Choroid plexus epithelial cell (primary cell): ENCODE data around the gene MGMT.

ENCODE experiments used
- DNase-seq: peaks from one replicate; pipeline ENCODE4 v3.0.0-alpha.2; 2010; ENCODE audit warnings: low read depth
- H3K4me3 ChIP-seq: 2 replicates; pipeline ENCODE4 v1.5.1; 2011; ENCODE audit warnings: low read depth, mild to moderate bottlenecking, control low read depth, low read length, moderate library complexity
- TF ChIP-seq, protein P1 (sequence below): conservative IDR thresholded peaks from 2 replicates; pipeline ENCODE4 v1.5.1; 2011; ENCODE audit warnings: low read depth, mild to moderate bottlenecking, control low read depth, inconsistent platforms, low read length, moderate library complexity

Gene MGMT

DNA sequence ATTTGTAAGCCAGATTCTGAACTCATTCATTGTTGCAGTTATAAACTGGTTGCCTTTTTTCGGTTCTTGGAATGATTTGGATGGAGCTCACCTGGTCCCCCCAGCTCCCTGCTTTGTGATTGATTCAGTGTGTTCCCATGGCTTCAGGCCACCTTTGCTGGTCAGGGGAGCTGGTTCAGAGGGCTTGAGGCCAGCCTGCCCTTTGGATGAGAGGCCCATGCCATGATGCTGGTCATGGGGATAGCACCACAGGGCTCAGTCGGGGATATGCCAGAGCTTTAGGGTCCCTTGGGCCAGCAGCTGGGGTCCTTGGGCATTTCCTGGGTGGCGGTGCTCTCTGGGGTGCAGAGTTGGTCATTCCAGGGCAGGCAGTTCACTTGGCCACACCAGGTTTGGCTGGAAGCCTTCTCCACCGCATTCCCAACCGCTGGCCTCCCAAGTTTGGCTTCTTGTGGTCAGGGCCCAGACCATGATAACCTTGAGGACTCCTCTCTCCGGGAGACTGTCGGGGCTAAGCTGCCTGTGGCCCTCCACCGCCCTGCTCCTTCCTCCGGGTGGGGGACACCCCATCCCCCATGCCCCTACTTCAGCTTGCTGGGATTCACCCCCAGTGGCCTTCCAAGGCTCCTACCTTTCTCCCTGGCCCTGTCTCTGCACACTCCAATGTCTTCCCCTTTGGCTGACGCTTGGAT is 65.1 kb downstream of the MGMT start:
- no peak overlapping the region for H3K4me3 ChIP-seq
- peak; percentile 41 for DNase-seq
- TF ChIP-seq, protein P1, sequence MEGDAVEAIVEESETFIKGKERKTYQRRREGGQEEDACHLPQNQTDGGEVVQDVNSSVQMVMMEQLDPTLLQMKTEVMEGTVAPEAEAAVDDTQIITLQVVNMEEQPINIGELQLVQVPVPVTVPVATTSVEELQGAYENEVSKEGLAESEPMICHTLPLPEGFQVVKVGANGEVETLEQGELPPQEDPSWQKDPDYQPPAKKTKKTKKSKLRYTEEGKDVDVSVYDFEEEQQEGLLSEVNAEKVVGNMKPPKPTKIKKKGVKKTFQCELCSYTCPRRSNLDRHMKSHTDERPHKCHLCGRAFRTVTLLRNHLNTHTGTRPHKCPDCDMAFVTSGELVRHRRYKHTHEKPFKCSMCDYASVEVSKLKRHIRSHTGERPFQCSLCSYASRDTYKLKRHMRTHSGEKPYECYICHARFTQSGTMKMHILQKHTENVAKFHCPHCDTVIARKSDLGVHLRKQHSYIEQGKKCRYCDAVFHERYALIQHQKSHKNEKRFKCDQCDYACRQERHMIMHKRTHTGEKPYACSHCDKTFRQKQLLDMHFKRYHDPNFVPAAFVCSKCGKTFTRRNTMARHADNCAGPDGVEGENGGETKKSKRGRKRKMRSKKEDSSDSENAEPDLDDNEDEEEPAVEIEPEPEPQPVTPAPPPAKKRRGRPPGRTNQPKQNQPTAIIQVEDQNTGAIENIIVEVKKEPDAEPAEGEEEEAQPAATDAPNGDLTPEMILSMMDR = no peak

DNA sequence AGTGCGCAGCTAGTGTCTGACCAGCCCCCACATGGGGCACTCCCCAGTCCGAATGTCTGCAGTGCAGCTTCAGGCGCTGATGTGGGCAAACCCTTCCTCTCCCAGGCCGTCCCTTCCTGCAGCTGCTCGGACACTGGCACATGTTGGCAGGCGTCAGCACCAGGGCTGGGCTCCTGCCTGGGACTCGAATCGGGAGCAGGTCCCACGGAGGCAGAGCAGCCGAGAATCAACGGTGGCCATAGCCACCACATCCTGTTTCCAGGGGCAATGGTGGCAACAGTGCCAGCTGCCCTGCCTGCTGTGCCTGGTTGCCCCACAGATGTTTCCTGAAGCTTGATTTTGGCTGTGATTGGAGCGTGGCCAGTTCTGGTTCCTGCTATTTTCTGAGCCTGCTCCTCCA is 65.8 kb downstream of the MGMT start:
- TF ChIP-seq, protein P1 = no peak
- DNase-seq = no peak
- no peak overlapping the region for H3K4me3 ChIP-seq

DNA sequence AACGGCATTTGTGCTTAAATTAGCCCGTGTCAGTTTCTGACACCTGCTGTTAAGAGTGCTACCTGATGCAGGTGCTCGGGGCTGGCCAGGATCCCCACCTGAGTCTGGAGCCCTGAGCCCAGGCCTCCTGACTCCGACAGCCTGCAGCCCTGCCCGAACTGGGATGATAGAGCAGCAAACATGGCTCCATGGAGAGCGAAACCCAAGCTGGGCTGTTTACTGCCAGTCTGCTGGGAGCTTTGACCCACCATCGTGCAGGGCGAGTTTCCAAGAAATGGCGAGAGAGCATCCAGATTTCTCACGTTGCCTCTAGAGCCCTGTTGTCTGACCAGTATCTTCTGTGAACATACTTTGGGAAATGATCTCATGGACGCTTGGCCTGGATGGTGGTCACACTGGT is 66.2 kb downstream of the MGMT start:
- TF ChIP-seq, protein P1 = no peak
- no peak overlapping the region for H3K4me3 ChIP-seq
- no peak for DNase-seq

DNA sequence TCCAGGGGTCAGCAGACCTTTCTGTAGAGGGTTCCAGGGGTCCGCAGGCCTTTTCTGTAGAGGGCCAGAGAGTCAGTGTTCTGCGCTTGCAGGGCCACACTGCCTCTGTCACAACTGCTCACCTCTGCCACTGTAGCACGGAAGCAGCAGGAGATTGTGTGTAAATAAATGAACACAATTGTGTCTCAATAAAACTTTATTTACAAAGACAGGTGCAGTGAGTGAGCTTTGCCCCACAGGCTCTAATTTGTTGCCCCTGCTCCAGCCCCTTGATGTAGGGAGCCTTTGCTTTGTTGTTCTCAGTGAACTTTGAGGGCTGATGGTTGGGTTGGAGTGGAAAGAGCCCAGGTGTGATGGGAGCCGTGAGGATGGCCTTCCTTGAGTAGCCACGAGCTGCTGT is 67.8 kb downstream of the MGMT start:
- no peak for DNase-seq
- TF ChIP-seq, protein P1 = no peak
- no peak overlapping the region for H3K4me3 ChIP-seq

DNA sequence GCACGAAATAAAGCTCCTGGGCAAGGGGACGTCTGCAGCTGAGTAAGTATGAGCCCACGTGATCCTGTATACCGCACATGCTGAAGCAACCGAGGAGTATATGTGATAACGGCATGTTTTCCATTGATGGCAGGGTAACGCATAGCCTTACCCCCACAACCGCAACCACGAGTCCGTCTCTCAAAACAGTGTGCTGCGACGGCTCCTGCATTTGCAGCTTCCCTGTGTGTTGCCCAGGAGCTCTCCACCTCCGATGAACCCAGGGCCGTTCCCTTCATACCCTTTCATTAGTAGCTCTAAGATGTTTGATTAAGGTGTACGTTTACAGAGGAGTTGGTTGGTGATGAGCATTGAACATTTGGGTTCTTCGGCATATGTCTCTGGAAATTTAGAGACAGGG is 69.3 kb downstream of the MGMT start:
- H3K4me3 ChIP-seq = no peak overlapping the region
- TF ChIP-seq, protein P1 = no peak
- DNase-seq = no peak

DNA sequence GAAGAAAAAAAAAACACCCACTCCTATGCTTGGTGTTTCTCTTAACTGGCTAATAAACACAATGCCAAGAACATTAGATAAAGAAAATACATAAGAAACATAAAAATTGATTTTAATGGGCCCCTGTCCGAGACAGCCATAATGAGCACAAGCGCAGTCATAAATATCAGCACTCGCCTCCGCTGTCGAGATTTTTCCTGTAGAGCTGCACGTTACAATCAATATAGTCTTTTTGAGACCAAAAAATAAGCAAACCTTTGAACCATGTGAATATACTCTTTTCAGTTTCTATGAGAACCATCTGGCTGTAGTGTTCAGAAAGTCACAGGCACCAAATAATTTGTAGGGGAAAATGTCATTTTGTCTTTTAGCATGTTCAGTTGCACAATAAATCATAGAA is 70.1 kb downstream of the MGMT start:
- no peak overlapping the region for H3K4me3 ChIP-seq
- TF ChIP-seq, protein P1 = no peak
- no peak for DNase-seq

DNA sequence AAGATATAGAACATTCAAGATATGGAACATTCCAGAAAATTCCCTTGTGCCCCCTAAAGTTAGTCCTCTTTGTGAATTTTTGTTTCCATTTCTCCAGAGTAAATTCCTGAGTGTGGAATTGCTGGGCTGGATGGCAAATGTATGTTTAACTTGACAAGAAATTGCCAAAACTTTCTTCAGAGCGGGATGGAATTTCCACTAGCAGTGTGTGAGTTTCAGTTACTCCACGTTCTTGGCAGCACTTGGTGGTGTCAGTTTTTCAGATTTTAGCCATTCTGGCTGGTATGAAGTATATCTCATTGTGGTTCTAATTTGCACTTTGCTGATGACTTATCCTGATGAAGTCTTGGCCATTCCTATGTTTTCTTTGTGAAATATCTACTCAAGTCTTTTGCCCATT is 71.2 kb downstream of the MGMT start:
- TF ChIP-seq, protein P1 = no peak
- H3K4me3 ChIP-seq = no peak overlapping the region
- DNase-seq = no peak
